HAP-1 (cell line): ENCODE data around the gene SEMA5B.

ENCODE experiments used
- DNase-seq, 2 experiments: peaks; one replicate each; pipeline ENCODE4 v3.0.0-alpha.2; 2016 to 2020; ENCODE audit warnings: low spot score in 2 of 2
- H3K27me3 ChIP-seq: fragments of 250-450 bp; sonication (Bioruptor Pico); 2 replicates; pipeline ENCODE4 v1.5.1; 2020; ENCODE audit warnings: low read depth, mild to moderate bottlenecking, moderate library complexity
- H3K36me3 ChIP-seq: fragments of 250-450 bp; sonication (Bioruptor Pico); replicated peaks from 2 replicates; pipeline ENCODE4 v1.5.1; 2020; ENCODE audit warnings: mild to moderate bottlenecking
- H3K4me1 ChIP-seq: fragments of 250-450 bp; sonication (Bioruptor Pico); 2 replicates; pipeline ENCODE4 v1.5.1; 2020; ENCODE audit warnings: mild to moderate bottlenecking
- H3K4me3 ChIP-seq: fragments of 250-450 bp; sonication (Bioruptor Pico); 2 replicates; pipeline ENCODE4 v1.5.1; 2020; ENCODE audit warnings: mild to moderate bottlenecking, moderate library complexity
- H3K9me3 ChIP-seq: fragments of 250-450 bp; sonication (Bioruptor Pico); 2 replicates; pipeline ENCODE4 v1.5.1; 2020; ENCODE audit warnings: mild to moderate bottlenecking, moderate library complexity
- in situ Hi-C: fragments of 300-500 bp; cut with MboI; formaldehyde crosslinking; loops from 3 replicates; pipeline ENCODE4 v1.14.3; 2020; ENCODE audit warnings: low sequenced_read_pairs, inconsistent platforms, mixed read lengths

The SEMA5B gene

DNA sequence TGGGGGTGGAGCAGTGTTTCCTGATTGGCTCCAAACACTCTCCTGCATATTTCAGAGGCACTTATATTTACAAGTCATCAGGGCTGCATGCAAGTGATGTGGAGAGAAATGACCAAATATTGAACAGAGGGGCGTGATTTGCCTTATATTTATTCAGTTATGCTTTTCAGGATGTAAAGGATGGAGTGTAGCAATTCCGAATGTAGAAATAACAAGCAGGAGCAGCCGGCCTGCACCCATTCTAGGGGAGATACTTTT, 19.4 kb upstream of the SEMA5B start:
- in situ Hi-C loops: no loop called here
- Histone ChIP-seq H3K9me3 (no peaks in the 10 kb centered on the region), H3K4me3 (no peak overlapping the region), H3K27me3 (peaks cover 6% of the 10 kb centered on the region; the same call in 1 of the 2 replicates), H3K36me3 (no peaks in the 10 kb centered on the region), H3K4me1 (no peaks in the 10 kb centered on the region)
- DNase-seq: no peak

GRCh38 chr3:123046262-123047061, 18.9 kb upstream of the SEMA5B start:
- Histone ChIP-seq H3K36me3 (no peaks in the 10 kb centered on the region), H3K9me3 (no peaks in the 10 kb centered on the region), H3K4me1 (no peaks in the 10 kb centered on the region), H3K4me3 (no peak overlapping the region), H3K27me3 (peaks cover 6% of the 10 kb centered on the region; the same call in 1 of the 2 replicates)
- DNase-seq: no peak
- in situ Hi-C loops: no loop called here

DNA sequence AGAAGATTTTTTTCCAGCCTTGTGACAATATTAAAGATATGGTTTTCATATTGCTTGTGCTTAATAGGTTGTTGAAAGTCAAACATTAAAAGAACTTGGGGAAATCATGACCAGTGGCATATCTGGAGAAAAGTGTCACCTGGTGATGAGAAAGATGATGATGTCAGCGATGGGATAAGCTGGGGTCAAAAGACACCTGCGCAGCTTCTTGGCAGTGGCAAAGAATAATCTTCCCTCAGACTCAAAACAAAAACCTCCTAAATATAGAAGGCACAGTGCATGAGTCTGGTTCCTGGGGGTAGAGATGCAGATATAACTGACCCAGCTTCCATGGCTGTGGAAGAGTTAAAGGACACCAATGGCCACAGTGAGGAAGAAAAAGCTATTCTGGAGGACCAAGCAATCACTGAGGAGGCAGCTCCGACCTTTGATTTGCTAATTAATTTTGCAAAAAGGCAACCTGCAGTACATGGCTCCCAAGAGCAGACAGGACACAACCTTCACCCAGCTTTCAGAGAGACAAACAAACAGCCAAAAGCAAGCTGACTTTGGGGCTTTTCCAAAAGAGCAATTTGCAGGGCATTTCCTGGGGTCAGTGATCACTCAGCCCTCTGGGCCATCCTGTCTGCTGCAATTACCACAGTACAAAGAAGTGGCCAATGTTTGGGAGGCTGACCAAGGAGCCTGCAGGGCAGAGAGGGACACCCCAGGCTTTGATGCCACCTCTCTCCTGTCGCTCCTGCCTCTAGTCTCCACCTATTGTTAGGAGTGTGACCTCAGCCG, 17.6 kb upstream of the SEMA5B start:
- Histone ChIP-seq H3K27me3 (peaks cover 9% of the 10 kb centered on the region), H3K4me1 (no peaks in the 10 kb centered on the region), H3K9me3 (no peaks in the 10 kb centered on the region), H3K4me3 (no peak overlapping the region), H3K36me3 (no peaks in the 10 kb centered on the region)
- DNase-seq: no peak
- in situ Hi-C loops: no loop called here

- Histone ChIP-seq H3K9me3 (no peaks in the 10 kb centered on the region), H3K4me3 (no peak overlapping the region), H3K36me3 (no peaks in the 10 kb centered on the region), H3K27me3 (peaks cover 14% of the 10 kb centered on the region), H3K4me1 (no peaks in the 10 kb centered on the region)
- no peak for DNase-seq
- in situ Hi-C loops: no loop called here
These were observed 14.8 kb upstream of the SEMA5B start for GRCh38 chr3:123042413-123042812.

GRCh38 chr3:123039178-123039577, 11.6 kb upstream of the SEMA5B start:
- H3K4me1 ChIP-seq: no peaks in the 10 kb centered on the region
- H3K27me3 ChIP-seq: peaks cover 14% of the 10 kb centered on the region
- H3K36me3 ChIP-seq: no peaks in the 10 kb centered on the region
- H3K9me3 ChIP-seq: no peaks in the 10 kb centered on the region
- no peak for DNase-seq
- in situ Hi-C loops: no loop called here
- no peak overlapping the region for H3K4me3 ChIP-seq

DNA sequence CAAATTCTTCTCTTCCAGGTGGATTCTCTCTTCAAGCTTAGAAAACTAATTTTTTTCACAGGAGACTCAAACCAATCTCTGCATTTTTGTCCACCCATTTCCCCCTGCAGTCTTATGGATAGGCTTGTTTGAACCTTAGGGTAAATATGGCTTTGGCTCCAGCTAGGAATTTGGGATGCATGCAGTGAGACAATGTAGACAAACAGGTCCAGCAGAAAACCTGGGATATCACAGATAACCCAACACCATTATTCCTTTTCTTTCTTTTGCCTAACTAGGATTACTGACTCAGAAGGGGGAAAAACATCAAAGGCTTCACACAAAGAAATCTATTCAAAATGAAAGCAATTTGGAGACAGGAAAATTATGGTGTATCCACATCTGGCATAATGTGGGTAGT, 11.2 kb upstream of the SEMA5B start:
- no peaks in the 10 kb centered on the region for H3K9me3 ChIP-seq

DNA sequence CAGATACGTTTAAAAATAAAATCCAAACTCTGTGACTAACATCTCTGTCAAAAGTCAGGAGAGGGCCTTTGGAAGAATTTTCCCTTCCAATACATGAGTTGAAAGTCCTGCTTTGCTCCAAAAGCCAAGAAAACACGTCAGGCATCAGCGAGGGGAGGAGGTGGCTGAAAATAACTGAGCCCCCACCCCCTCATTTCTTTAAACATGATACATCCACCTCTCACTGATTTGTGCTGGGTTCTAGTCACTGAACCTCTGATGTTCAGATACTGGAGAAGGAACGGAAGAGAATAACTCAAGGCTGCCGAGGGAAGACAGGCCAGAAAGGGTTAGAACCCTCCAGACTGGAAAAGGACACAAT, 9.4 kb upstream of the SEMA5B start:
- Histone ChIP-seq H3K36me3 (no peaks in the 10 kb centered on the region), H3K4me1 (no peaks in the 10 kb centered on the region), H3K27me3 (peaks cover 8% of the 10 kb centered on the region; the same call in 1 of the 2 replicates), H3K4me3 (no peak overlapping the region), H3K9me3 (no peaks in the 10 kb centered on the region)
- in situ Hi-C loops: no loop called here
- no peak for DNase-seq

More for the DNA sequence above, 11.2 kb upstream of the SEMA5B start:
- Histone ChIP-seq H3K4me3 (no peak overlapping the region), H3K36me3 (no peaks in the 10 kb centered on the region), H3K27me3 (peaks cover 14% of the 10 kb centered on the region), H3K4me1 (no peaks in the 10 kb centered on the region)
- no peak for DNase-seq
- in situ Hi-C loops: no loop called here

DNA sequence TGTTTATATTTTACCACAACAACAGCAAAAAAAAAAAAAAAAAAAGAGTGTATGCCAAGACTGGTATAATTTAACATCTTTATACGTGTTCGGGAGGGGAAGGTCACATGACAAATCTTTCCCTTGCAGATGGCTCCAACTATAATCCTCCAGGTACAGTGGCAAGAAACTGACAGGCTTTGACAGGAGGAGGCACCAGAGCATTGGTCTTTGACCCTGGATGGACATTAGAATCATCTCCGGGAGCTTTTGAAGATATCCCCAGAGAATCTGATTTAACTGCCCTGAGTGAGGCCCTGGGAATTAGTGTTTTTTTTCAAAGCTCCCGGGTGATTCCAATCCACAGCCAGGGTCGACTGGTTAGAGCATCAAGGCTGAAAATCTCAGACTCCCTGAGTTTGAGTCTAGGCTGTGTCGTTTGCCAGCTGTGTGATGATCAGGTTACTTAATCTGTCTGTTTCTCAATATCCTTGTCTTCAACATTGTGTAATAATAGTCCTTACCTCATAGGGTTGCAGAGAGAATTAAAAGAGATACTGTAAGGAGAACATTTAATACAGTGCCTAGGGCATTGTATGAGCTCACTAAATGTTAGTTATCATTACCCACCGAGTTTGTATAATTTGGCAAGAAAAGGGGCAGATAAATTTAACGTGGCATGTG, 8.9 kb upstream of the SEMA5B start:
- no peaks in the 10 kb centered on the region for H3K9me3 ChIP-seq
- no peaks in the 10 kb centered on the region for H3K36me3 ChIP-seq
- no peak for DNase-seq
- in situ Hi-C loops: no loop called here
- H3K27me3 ChIP-seq: peaks cover 8% of the 10 kb centered on the region; the same call in 1 of the 2 replicates
- no peaks in the 10 kb centered on the region for H3K4me1 ChIP-seq
- H3K4me3 ChIP-seq: no peak overlapping the region

GRCh38 chr3:123034996-123035395, 7.4 kb upstream of the SEMA5B start:
- in situ Hi-C loops: no loop called here
- Histone ChIP-seq H3K36me3 (no peaks in the 10 kb centered on the region), H3K27me3 (peaks cover 6% of the 10 kb centered on the region; the same call in 1 of the 2 replicates)

DNA sequence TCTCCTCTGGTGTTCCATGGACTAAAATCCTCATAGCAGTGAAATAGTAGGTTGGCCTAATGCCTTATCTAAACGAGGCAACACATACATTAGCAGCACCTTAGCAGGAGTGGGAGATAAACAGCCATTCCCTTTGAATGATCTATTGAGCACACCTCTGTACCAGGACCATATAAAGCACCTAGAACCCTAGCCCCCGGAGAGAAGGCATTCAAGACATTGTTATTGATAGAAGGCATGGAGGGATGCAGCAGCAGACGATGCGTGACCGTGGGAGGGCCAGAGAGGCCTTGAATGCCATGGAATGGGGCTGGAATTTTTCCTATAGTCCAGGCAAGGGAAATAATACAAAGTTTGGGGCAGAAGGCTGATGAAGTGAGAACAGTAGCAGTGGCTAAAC, 6.6 kb upstream of the SEMA5B start:
- Histone ChIP-seq H3K36me3 (no peaks in the 10 kb centered on the region), H3K4me1 (no peaks in the 10 kb centered on the region), H3K27me3 (peaks cover 3% of the 10 kb centered on the region; the same call in 1 of the 2 replicates), H3K4me3 (no peak overlapping the region), H3K9me3 (no peaks in the 10 kb centered on the region)
- DNase-seq: no peak
- in situ Hi-C loops: no loop called here

More at GRCh38 chr3:123034996-123035395, 7.4 kb upstream of the SEMA5B start:
- no peak for DNase-seq
- H3K9me3 ChIP-seq: no peaks in the 10 kb centered on the region
- no peaks in the 10 kb centered on the region for H3K4me1 ChIP-seq
- no peak overlapping the region for H3K4me3 ChIP-seq

- in situ Hi-C loops: no loop called here
- Histone ChIP-seq H3K4me1 (peaks cover 6% of the 10 kb centered on the region), H3K36me3 (no peaks in the 10 kb centered on the region), H3K9me3 (no peaks in the 10 kb centered on the region), H3K4me3 (no peak overlapping the region), H3K27me3 (peaks cover 3% of the 10 kb centered on the region; the same call in 1 of the 2 replicates)
- DNase-seq: no peak
These were observed 4.5 kb upstream of the SEMA5B start for GRCh38 chr3:123032057-123032456.

GRCh38 chr3:123031051-123031450, 3.5 kb upstream of the SEMA5B start:
- H3K36me3 ChIP-seq: no peaks in the 10 kb centered on the region
- no peaks in the 10 kb centered on the region for H3K9me3 ChIP-seq
- no peak for DNase-seq
- H3K4me1 ChIP-seq: peaks cover 6% of the 10 kb centered on the region
- H3K27me3 ChIP-seq: peaks cover 9% of the 10 kb centered on the region
- in situ Hi-C loops: no loop called here
- H3K4me3 ChIP-seq: no peak overlapping the region

- Histone ChIP-seq H3K36me3 (no peaks in the 10 kb centered on the region), H3K4me1 (peaks cover 6% of the 10 kb centered on the region), H3K4me3 (peak overlapping the region; percentile 43), H3K9me3 (peaks cover 3% of the 10 kb centered on the region; the same call in 1 of the 2 replicates), H3K27me3 (peaks cover 11% of the 10 kb centered on the region)
- peak; percentile 69 to 81 for DNase-seq
- in situ Hi-C loops: no loop called here
These were observed 768 bp upstream of the SEMA5B start for GRCh38 chr3:123028233-123028828.
